K562 (cell line): ENCODE measurements around the gene LEO1. TPM values are rescaled to one million over a fixed set of nuclear protein-coding genes. Genes with fewer than 3 reads are reported as not detected.

ENCODE experiments used
- BRF1 ChIP-seq: IDR thresholded peaks from 3 replicates; pipeline ENCODE4 v1.6.1; 2011; ENCODE audit warnings: borderline replicate concordance, mild to moderate bottlenecking; ENCODE audit not compliant: insufficient read length; ENCODE audit errors: extremely low read depth
- C11orf30 ChIP-seq: fragments of 450-650 bp; IDR thresholded peaks from 2 replicates; pipeline ENCODE4 v1.6.1; 2016; ENCODE audit warnings: low read depth, mild to moderate bottlenecking
- ETV1 ChIP-seq: fragments of 450-650 bp; conservative IDR thresholded peaks from 2 replicates; pipeline ENCODE4 v1.6.1; 2016; ENCODE audit warnings: missing genetic modification characterization, control low read depth, low read depth, missing compliant biosample characterization
- HMG20B ChIP-seq: fragments of 250-450 bp; sonication (Bioruptor Pico); IDR thresholded peaks from 2 replicates; pipeline ENCODE4 v1.5.0; 2021; ENCODE audit warnings: mild to moderate bottlenecking
- KDM2B ChIP-seq: fragments of 250-450 bp; sonication (Bioruptor Pico); IDR thresholded peaks from 2 replicates; pipeline ENCODE4 v1.8.0; 2021; ENCODE audit warnings: mild to moderate bottlenecking, moderate library complexity
- KHSRP ChIP-seq: fragments of 450-650 bp; IDR thresholded peaks from 2 replicates; pipeline ENCODE4 v1.6.1; 2017
- MNT ChIP-seq, 2 experiments: fragments of 450-650 bp; conservative IDR thresholded peaks; 2 replicates each; pipeline ENCODE4 v1.6.1; 2017; ENCODE audit warnings: mild to moderate bottlenecking in 2 of 2, moderate library complexity in 2 of 2
- POLR3G ChIP-seq: IDR thresholded peaks from 2 replicates; pipeline ENCODE4 v1.6.1; 2011; ENCODE audit not compliant: insufficient read length, insufficient replicate concordance; ENCODE audit errors: extremely low read depth
- PTBP1 ChIP-seq: fragments of 200-400 bp; formaldehyde crosslinking; IDR thresholded peaks from 2 replicates; pipeline ENCODE4 v1.6.1; 2017; ENCODE audit warnings: low read depth, low read length
- SMARCB1 ChIP-seq: IDR thresholded peaks from 2 replicates; pipeline ENCODE4 v1.6.1; 2011; ENCODE audit warnings: improper control_type of control experiment, low read depth; ENCODE audit not compliant: insufficient read length
- TCF7L2 ChIP-seq: fragments of 150-350 bp; IDR thresholded peaks from 2 replicates; pipeline ENCODE4 v1.6.1; 2016; ENCODE audit warnings: low read depth, mild to moderate bottlenecking, low read length, moderate library complexity
- ZKSCAN3 ChIP-seq: fragments of 250-450 bp; sonication (Bioruptor Pico); IDR thresholded peaks from 2 replicates; pipeline ENCODE4 v1.4.0; 2020
- ZNF318 ChIP-seq, 2 experiments: fragments of 450-650 bp; IDR thresholded peaks; 2 replicates each; pipeline ENCODE4 v1.6.1; 2016; ENCODE audit warnings: mild to moderate bottlenecking in 2 of 2, borderline replicate concordance in 1 of 2, low read depth in 1 of 2, moderate library complexity in 1 of 2
- polyA plus RNA-seq, 8 experiments: library from polyadenylated mRNA; depleted of rRNA in 4 of 8; stranded (reverse) in 5 of 8; unstranded in 3 of 8; fragments of >200 nt; fragmentation: Nextera tagmentation in 2 of 8; fragmentation: Illumina TruSeq in 1 of 8; extraction: Ambion mirVana in 2 of 8; extraction: Trizol in 1 of 8; gene quantifications; 2 replicates each; pipeline versions ENCODE4 v1.2.1 to v1.2.3, GENCODE V29; 2011 to 2014; ENCODE audit warnings: inconsistent platforms in 1 of 8, missing spikeins in 1 of 8
- total RNA-seq, 7 experiments: library from RNA; depleted of rRNA in 6 of 7; stranded (reverse); fragments of >200 nt in 6 of 7; fragmentation: Illumina TruSeq in 2 of 7; extraction: Trizol in 2 of 7; gene quantifications; 2 replicates each; pipeline versions ENCODE4 v1.2.1 to v1.2.3, GENCODE V29; 2011 to 2021; ENCODE audit warnings: low replicate concordance in 1 of 7
- TF ChIP-seq, protein P1 (sequence below), 2 experiments: fragments of 450-650 bp; IDR thresholded peaks; 2 replicates each; pipeline ENCODE4 v1.6.1; 2016
- TF ChIP-seq, protein P2 (sequence below): sonication (generic); formaldehyde crosslinking; IDR thresholded peaks from 2 replicates; pipeline ENCODE4 v1.8.1; 2022; ENCODE audit warnings: missing genetic modification reagents

LEO1 gene
- total and polyA plus RNA-seq, 9 of the 15 experiments (the other 6 are each of a cell fraction or from before 2014, with no cell fraction given) = 8.4 to 48.3 (median 37.9) TPM

- TF ChIP-seq MNT (conservative IDR thresholded peaks at IDR 0.05) = peak; percentile 58 to 80
- TF ChIP-seq C11orf30 = peak; percentile 94
- TF ChIP-seq, protein P1, sequence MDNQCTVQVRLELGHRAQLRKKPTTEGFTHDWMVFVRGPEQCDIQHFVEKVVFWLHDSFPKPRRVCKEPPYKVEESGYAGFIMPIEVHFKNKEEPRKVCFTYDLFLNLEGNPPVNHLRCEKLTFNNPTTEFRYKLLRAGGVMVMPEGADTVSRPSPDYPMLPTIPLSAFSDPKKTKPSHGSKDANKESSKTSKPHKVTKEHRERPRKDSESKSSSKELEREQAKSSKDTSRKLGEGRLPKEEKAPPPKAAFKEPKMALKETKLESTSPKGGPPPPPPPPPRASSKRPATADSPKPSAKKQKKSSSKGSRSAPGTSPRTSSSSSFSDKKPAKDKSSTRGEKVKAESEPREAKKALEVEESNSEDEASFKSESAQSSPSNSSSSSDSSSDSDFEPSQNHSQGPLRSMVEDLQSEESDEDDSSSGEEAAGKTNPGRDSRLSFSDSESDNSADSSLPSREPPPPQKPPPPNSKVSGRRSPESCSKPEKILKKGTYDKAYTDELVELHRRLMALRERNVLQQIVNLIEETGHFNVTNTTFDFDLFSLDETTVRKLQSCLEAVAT (IDR thresholded peaks at IDR 0.05) = peak; percentile 9 to 43; a peak in 1 of 4 replicates
- TF ChIP-seq ETV1 (tag) = peak; percentile 77
- no peak for TF ChIP-seq HMG20B (CRISPR knock-in tag)
- TF ChIP-seq KDM2B (CRISPR knock-in tag) = no peak
- TF ChIP-seq TCF7L2 = no peak
- TF ChIP-seq BRF1 = no peak
- TF ChIP-seq PTBP1 = no peak
- TF ChIP-seq, protein P2, sequence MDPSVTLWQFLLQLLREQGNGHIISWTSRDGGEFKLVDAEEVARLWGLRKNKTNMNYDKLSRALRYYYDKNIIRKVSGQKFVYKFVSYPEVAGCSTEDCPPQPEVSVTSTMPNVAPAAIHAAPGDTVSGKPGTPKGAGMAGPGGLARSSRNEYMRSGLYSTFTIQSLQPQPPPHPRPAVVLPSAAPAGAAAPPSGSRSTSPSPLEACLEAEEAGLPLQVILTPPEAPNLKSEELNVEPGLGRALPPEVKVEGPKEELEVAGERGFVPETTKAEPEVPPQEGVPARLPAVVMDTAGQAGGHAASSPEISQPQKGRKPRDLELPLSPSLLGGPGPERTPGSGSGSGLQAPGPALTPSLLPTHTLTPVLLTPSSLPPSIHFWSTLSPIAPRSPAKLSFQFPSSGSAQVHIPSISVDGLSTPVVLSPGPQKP (CRISPR knock-in tag) = no peak
- TF ChIP-seq KHSRP = no peak
- no peak for TF ChIP-seq ZNF318 (IDR thresholded peaks at IDR 0.05; ENCODE audit: borderline replicate concordance in 1 of 2, low read depth in 1 of 2)
- no peak for TF ChIP-seq ZKSCAN3 (CRISPR knock-in tag)
- TF ChIP-seq POLR3G = no peak
- no peak for TF ChIP-seq SMARCB1
Observed at GRCh38 chr15:51971375-51972133, at the start of gene LEO1 (continued).
